Measurements from ENCODE around the gene NT5DC1. TPM values are rescaled to one million over a fixed set of nuclear protein-coding genes. Genes with fewer than 3 reads are reported as not detected.
A peak's percentile ranks its signal among the peaks of the same experiment; 100 is the strongest.

The NT5DC1 gene
- total RNA-seq, 4 donors from 2014 or later = 7.4 to 12.9 (median 11.4) TPM

GRCh38 chr6:116266803-116267202, 166.2 kb downstream of the NT5DC1 start:
- Histone ChIP-seq H3K9me3 (no peaks in the 10 kb centered on the region), H3K27me3 (no peaks in the 10 kb centered on the region), H3K4me3 (no peak overlapping the region), H3K36me3 (peaks cover 7% of the 10 kb centered on the region), H3K4me1 (peaks cover 7% of the 10 kb centered on the region), H3K27ac (no peak overlapping the region)
- TF ChIP-seq POLR2AphosphoS5 (IDR thresholded peaks at IDR 0.05) (no peak), EP300 (IDR thresholded peaks at IDR 0.05) (no peak), CTCF (IDR thresholded peaks at IDR 0.05) (no peak), POLR2A (IDR thresholded peaks at IDR 0.05) (no peak)
- DNase-seq (ENCODE audit: low spot score in 2 of 2) = no peak

GRCh38 chr6:116267836-116268588, 167.4 kb downstream of the NT5DC1 start:
- 48% methylated on average over 3 of the region's 3 CpGs for WGBS
- Histone ChIP-seq H3K36me3 (peaks cover 14% of the 10 kb centered on the region), H3K9me3 (no peaks in the 10 kb centered on the region), H3K4me3 (no peak overlapping the region), H3K27me3 (no peaks in the 10 kb centered on the region), H3K4me1 (peaks cover 7% of the 10 kb centered on the region), H3K27ac (no peak overlapping the region)
- DNase-seq (ENCODE audit: low spot score in 2 of 2) = no peak
- TF ChIP-seq POLR2A (IDR thresholded peaks at IDR 0.05) (no peak), EP300 (IDR thresholded peaks at IDR 0.05) (no peak), CTCF (IDR thresholded peaks at IDR 0.05) (no peak), POLR2AphosphoS5 (IDR thresholded peaks at IDR 0.05) (no peak)

GRCh38 chr6:116268589-116269293, 168.1 kb downstream of the NT5DC1 start:
- H3K4me1 ChIP-seq = peaks cover 7% of the 10 kb centered on the region
- H3K27me3 ChIP-seq = no peaks in the 10 kb centered on the region
- no peak for TF ChIP-seq POLR2AphosphoS5 (IDR thresholded peaks at IDR 0.05)
- TF ChIP-seq CTCF (IDR thresholded peaks at IDR 0.05) = peak; percentile 67 to 72
- no peak for DNase-seq (ENCODE audit: low spot score in 2 of 2)
- H3K9me3 ChIP-seq = no peaks in the 10 kb centered on the region
- H3K4me3 ChIP-seq = no peak overlapping the region
- peaks cover 14% of the 10 kb centered on the region for H3K36me3 ChIP-seq
- 34% methylated on average over 3 of the region's 3 CpGs for WGBS
- no peak overlapping the region for H3K27ac ChIP-seq

GRCh38 chr6:116271149-116271708, 170.6 kb downstream of the NT5DC1 start:
- WGBS = 43% methylated on average over 2 of the region's 2 CpGs
- no peak for DNase-seq (ENCODE audit: low spot score in 2 of 2)
- no peaks in the 10 kb centered on the region for H3K27me3 ChIP-seq
- H3K4me3 ChIP-seq = no peak overlapping the region
- peaks cover 23% of the 10 kb centered on the region for H3K36me3 ChIP-seq
- TF ChIP-seq EP300 (IDR thresholded peaks at IDR 0.05) = no peak
- TF ChIP-seq POLR2AphosphoS5 (IDR thresholded peaks at IDR 0.05) = no peak
- no peak for TF ChIP-seq CTCF (IDR thresholded peaks at IDR 0.05)
- TF ChIP-seq POLR2A (IDR thresholded peaks at IDR 0.05) = no peak
- H3K27ac ChIP-seq = no peak overlapping the region
- H3K4me1 ChIP-seq = peaks cover 27% of the 10 kb centered on the region
- H3K9me3 ChIP-seq = no peaks in the 10 kb centered on the region

- peaks cover 57% of the 10 kb centered on the region for H3K4me1 ChIP-seq
- H3K27me3 ChIP-seq = no peaks in the 10 kb centered on the region
- H3K36me3 ChIP-seq = peaks cover 16% of the 10 kb centered on the region
- DNase-seq (ENCODE audit: low spot score in 2 of 2) = no peak
- peak overlapping the region; percentile 85 for H3K4me3 ChIP-seq
- no peak for TF ChIP-seq POLR2AphosphoS5 (IDR thresholded peaks at IDR 0.05)
- no peak for TF ChIP-seq POLR2A (IDR thresholded peaks at IDR 0.05)
- TF ChIP-seq CTCF (IDR thresholded peaks at IDR 0.05) = no peak
- no peak for TF ChIP-seq EP300 (IDR thresholded peaks at IDR 0.05)
- no peak overlapping the region for H3K27ac ChIP-seq
- 17% methylated on average over 3 of the region's 3 CpGs for WGBS
- H3K9me3 ChIP-seq = no peaks in the 10 kb centered on the region
Observed at GRCh38 chr6:116277124-116277523, 176.5 kb downstream of the NT5DC1 start.
